Progenitor cell of endocrine pancreas (in vitro differentiated cells): ENCODE data around the gene MROH8. TPM values are rescaled to one million over a fixed set of nuclear protein-coding genes. Genes with fewer than 3 reads are reported as not detected.

ENCODE experiments used
- DNase-seq: peaks from one replicate; pipeline ENCODE4 v3.0.0; 2021; ENCODE audit warnings: low spot score; ENCODE audit not compliant: unreplicated experiment
- H3K27ac Mint-ChIP-seq: 2 replicates; pipeline ENCODE4 v1.8.0; 2021; ENCODE audit warnings: mild to moderate bottlenecking, moderate library complexity, mixed read lengths
- H3K27me3 Mint-ChIP-seq: 2 replicates; pipeline ENCODE4 v1.8.0; 2021; ENCODE audit warnings: mixed read lengths
- H3K36me3 Mint-ChIP-seq: 2 replicates; pipeline ENCODE4 v1.8.0; 2022; ENCODE audit warnings: mixed read lengths; ENCODE audit not compliant: insufficient read depth
- H3K4me1 Mint-ChIP-seq: 2 replicates; pipeline ENCODE4 v1.8.0; 2021; ENCODE audit warnings: low read depth, mixed read lengths
- H3K4me3 Mint-ChIP-seq: 2 replicates; pipeline ENCODE4 v1.8.0; 2021; ENCODE audit warnings: low read depth, mild to moderate bottlenecking, moderate library complexity, mixed read lengths
- H3K9me3 Mint-ChIP-seq: 2 replicates; pipeline ENCODE4 v1.8.0; 2021; ENCODE audit warnings: low read depth, mixed read lengths
- CTCF ChIP-seq: fragments of 200-600 bp; sonication (generic); IDR thresholded peaks from one replicate; pipeline ENCODE4 v1.5.0; 2021; ENCODE audit warnings: antibody characterized with exemption, mild to moderate bottlenecking; ENCODE audit not compliant: unreplicated experiment
- total RNA-seq: library from RNA; stranded (reverse); gene quantifications from 2 replicates; pipeline ENCODE4 v1.2.1, GENCODE V29; 2021

The MROH8 gene
- total RNA-seq, 1 donor from 2014 or later = 5.7 TPM

- Mint-ChIP-seq H3K4me1 (peaks cover 1% of the 10 kb centered on the region), H3K36me3 (peaks cover 12% of the 10 kb centered on the region), H3K9me3 (no peaks in the 10 kb centered on the region), H3K27ac (no peak overlapping the region), H3K4me3 (no peak overlapping the region), H3K27me3 (no peaks in the 10 kb centered on the region)
- no peak for TF ChIP-seq CTCF
- DNase-seq = no peak
Measured at GRCh38 chr20:37200376-37200775, 21.0 kb upstream of the MROH8 start.

- Mint-ChIP-seq H3K27me3 (no peaks in the 10 kb centered on the region), H3K36me3 (peaks cover 10% of the 10 kb centered on the region), H3K9me3 (no peaks in the 10 kb centered on the region), H3K4me3 (no peak overlapping the region), H3K4me1 (peaks cover 9% of the 10 kb centered on the region), H3K27ac (no peak overlapping the region)
- TF ChIP-seq CTCF = no peak
- DNase-seq = no peak
Measured at GRCh38 chr20:37198932-37199660, 19.7 kb upstream of the MROH8 start.

GRCh38 chr20:37194621-37195417 is 15.5 kb upstream of the MROH8 start:
- no peaks in the 10 kb centered on the region for H3K27me3 Mint-ChIP-seq
- H3K9me3 Mint-ChIP-seq = no peaks in the 10 kb centered on the region
- peaks cover 10% of the 10 kb centered on the region for H3K4me1 Mint-ChIP-seq
- H3K36me3 Mint-ChIP-seq = peaks cover 5% of the 10 kb centered on the region
- peak overlapping the region; percentile 91 for H3K27ac Mint-ChIP-seq
- no peak for DNase-seq
- H3K4me3 Mint-ChIP-seq = no peak overlapping the region
- no peak for TF ChIP-seq CTCF

GRCh38 chr20:37193821-37194220 is 14.5 kb upstream of the MROH8 start:
- H3K4me1 Mint-ChIP-seq = peaks cover 10% of the 10 kb centered on the region

More at GRCh38 chr20:37193821-37194220, 14.5 kb upstream of the MROH8 start:
- H3K27me3 Mint-ChIP-seq = no peaks in the 10 kb centered on the region
- H3K36me3 Mint-ChIP-seq = peaks cover 1% of the 10 kb centered on the region
- no peaks in the 10 kb centered on the region for H3K9me3 Mint-ChIP-seq
- TF ChIP-seq CTCF = no peak
- peak overlapping the region; percentile 76 for H3K27ac Mint-ChIP-seq
- no peak for DNase-seq
- no peak overlapping the region for H3K4me3 Mint-ChIP-seq
